Loucy (cell line): ENCODE results near the gene ANKRD13C.

Experiments
- H2AFZ ChIP-seq: fragments of 200-600 bp; sonication (generic); 2 replicates; pipeline ENCODE4 v1.6.0; 2016; ENCODE audit warnings: antibody characterized with exemption, mild to moderate bottlenecking, low read length, moderate library complexity
- H3F3A ChIP-seq: fragments of 200-600 bp; 2 replicates; pipeline ENCODE4 v1.6.0; 2016; ENCODE audit warnings: antibody characterized with exemption, low read depth, mild to moderate bottlenecking
- H3K27me3 ChIP-seq: fragments of 200-600 bp; sonication (generic); 2 replicates; pipeline ENCODE4 v1.6.1; 2014; ENCODE audit warnings: low read length, mild to moderate bottlenecking; ENCODE audit not compliant: insufficient read depth, poor library complexity, severe bottlenecking
- H3K36me3 ChIP-seq: fragments of 200-600 bp; sonication (generic); 2 replicates; pipeline ENCODE4 v1.6.1; 2016; ENCODE audit warnings: low read length; ENCODE audit not compliant: insufficient read depth
- H3K4me1 ChIP-seq: fragments of 200-600 bp; sonication (generic); 2 replicates; pipeline ENCODE4 v1.5.1; 2014; ENCODE audit warnings: low read length, mild to moderate bottlenecking; ENCODE audit not compliant: insufficient read depth, poor library complexity, severe bottlenecking
- H3K4me2 ChIP-seq: fragments of 200-600 bp; sonication (generic); 2 replicates; pipeline ENCODE4 v1.6.0; 2014; ENCODE audit warnings: antibody characterized with exemption, low read length, low read depth, mild to moderate bottlenecking; ENCODE audit not compliant: poor library complexity, severe bottlenecking
- H3K4me3 ChIP-seq: fragments of 200-600 bp; sonication (generic); 2 replicates; pipeline ENCODE4 v1.5.1; 2014; ENCODE audit warnings: low read length, mild to moderate bottlenecking, mixed read lengths; ENCODE audit not compliant: poor library complexity, severe bottlenecking
- H3K79me2 ChIP-seq: fragments of 200-600 bp; sonication (generic); 2 replicates; pipeline ENCODE4 v1.6.1; 2014; ENCODE audit warnings: low read length; ENCODE audit not compliant: insufficient read depth
- H3K9ac ChIP-seq: fragments of 200-600 bp; sonication (generic); 2 replicates; pipeline ENCODE4 v1.6.0; 2014; ENCODE audit warnings: mild to moderate bottlenecking, low read depth, low read length, moderate library complexity; ENCODE audit not compliant: poor library complexity, severe bottlenecking
- H3K9me2 ChIP-seq: fragments of 200-600 bp; sonication (generic); replicated peaks from 2 replicates; pipeline ENCODE4 v1.6.1; 2016; ENCODE audit warnings: low read depth, low read length, mixed read lengths
- H3K9me3 ChIP-seq: fragments of 200-600 bp; sonication (generic); 2 replicates; pipeline ENCODE4 v1.6.1; 2014; ENCODE audit warnings: mild to moderate bottlenecking, antibody characterized with exemption, low read length, low read depth; ENCODE audit not compliant: insufficient read depth
- H4K20me1 ChIP-seq: fragments of 200-600 bp; sonication (generic); 2 replicates; pipeline ENCODE4 v1.6.0; 2014; ENCODE audit warnings: antibody characterized with exemption, low read length, mild to moderate bottlenecking; ENCODE audit not compliant: insufficient read depth, poor library complexity, severe bottlenecking
- CTCF ChIP-seq: fragments of 200-600 bp; sonication (generic); conservative IDR thresholded peaks from 2 replicates; pipeline ENCODE4 v1.5.1; 2014; ENCODE audit warnings: mild to moderate bottlenecking, antibody characterized with exemption, low read length
- EZH2phosphoT487 ChIP-seq: fragments of 200-600 bp; IDR thresholded peaks from 2 replicates; pipeline ENCODE4 v1.6.1; 2018; ENCODE audit warnings: antibody characterized with exemption, mild to moderate bottlenecking, moderate library complexity, borderline replicate concordance

Gene ANKRD13C

GRCh38 chr1:70385477-70385876 lies 31.0 kb upstream of the ANKRD13C start:
- TF ChIP-seq EZH2phosphoT487: no peak
- TF ChIP-seq CTCF: no peak
- no peaks in the 10 kb centered on the region for H3K36me3 ChIP-seq
- H3K9me3 ChIP-seq: no peaks in the 10 kb centered on the region
- no peaks in the 10 kb centered on the region for H3K9me2 ChIP-seq
- H3K4me3 ChIP-seq: no peak overlapping the region
- H3K4me2 ChIP-seq: no peak overlapping the region
- peaks cover 23% of the 10 kb centered on the region for H3K4me1 ChIP-seq
- H2AFZ ChIP-seq: no peak overlapping the region
- no peaks in the 10 kb centered on the region for H3K27me3 ChIP-seq
- H4K20me1 ChIP-seq: no peaks in the 10 kb centered on the region
- H3K9ac ChIP-seq: no peak overlapping the region
- no peaks in the 10 kb centered on the region for H3K79me2 ChIP-seq
- H3F3A ChIP-seq: no peaks in the 10 kb centered on the region

DNA sequence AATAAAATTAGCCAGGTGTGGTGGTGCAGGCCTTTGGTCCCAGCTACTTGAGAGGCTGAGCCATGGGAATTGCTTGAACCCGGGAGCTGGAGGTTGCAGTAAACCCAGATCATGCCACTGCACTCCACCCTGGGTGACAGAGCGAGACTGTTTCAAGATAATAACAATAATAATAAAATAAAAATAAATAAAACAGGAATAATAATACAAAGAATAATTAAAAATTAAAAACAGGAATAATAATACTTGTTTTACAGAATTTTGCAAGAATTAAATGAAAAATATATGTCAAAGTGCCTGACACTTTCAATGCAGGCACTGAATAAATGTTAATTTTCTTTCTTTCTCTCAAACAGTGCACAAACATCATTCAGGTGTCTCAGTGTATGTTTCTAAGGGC lies 30.0 kb upstream of the ANKRD13C start:
- Histone ChIP-seq H3K4me1 (peaks cover 23% of the 10 kb centered on the region), H3K36me3 (no peaks in the 10 kb centered on the region), H3K4me3 (no peak overlapping the region), H3K27me3 (no peaks in the 10 kb centered on the region), H3F3A (no peaks in the 10 kb centered on the region), H4K20me1 (no peaks in the 10 kb centered on the region), H3K9me2 (no peaks in the 10 kb centered on the region), H3K9ac (no peak overlapping the region), H2AFZ (no peak overlapping the region), H3K4me2 (no peak overlapping the region), H3K9me3 (no peaks in the 10 kb centered on the region), H3K79me2 (no peaks in the 10 kb centered on the region)
- no peak for TF ChIP-seq EZH2phosphoT487
- no peak for TF ChIP-seq CTCF

- Histone ChIP-seq H3K79me2 (no peaks in the 10 kb centered on the region), H3K9me2 (no peaks in the 10 kb centered on the region), H3K4me1 (peaks cover 17% of the 10 kb centered on the region), H3K9ac (no peak overlapping the region), H4K20me1 (no peaks in the 10 kb centered on the region), H3K4me2 (no peak overlapping the region), H2AFZ (no peak overlapping the region), H3K4me3 (no peak overlapping the region), H3K9me3 (no peaks in the 10 kb centered on the region), H3F3A (no peaks in the 10 kb centered on the region), H3K27me3 (no peaks in the 10 kb centered on the region), H3K36me3 (no peaks in the 10 kb centered on the region)
- TF ChIP-seq CTCF: no peak
Measured at GRCh38 chr1:70383483-70383882, 29.0 kb upstream of the ANKRD13C start.
